SKM-1 (cell line): ENCODE results near the gene ZEB2.

Source experiments
- DNase-seq: peaks from one replicate; lab custom pipeline; 2025; ENCODE audit not compliant: unreplicated experiment; lab: John Stamatoyannopoulos, UW

The ZEB2 gene

GRCh38 chr2:144529841-144530240, 9.9 kb upstream of the ZEB2 start:
- no peak for DNase-seq

- DNase-seq = no peak
Measured at GRCh38 chr2:144528108-144528507, 8.2 kb upstream of the ZEB2 start.

GRCh38 chr2:144526831-144527230, 6.9 kb upstream of the ZEB2 start:
- no peak for DNase-seq

GRCh38 chr2:144524118-144525009, 4.4 kb upstream of the ZEB2 start:
- DNase-seq = no peak

GRCh38 chr2:144523596-144524117, 3.7 kb upstream of the ZEB2 start:
- DNase-seq = no peak

- DNase-seq = no peak
Measured at GRCh38 chr2:144522897-144523595, 3.1 kb upstream of the ZEB2 start.

- no peak for DNase-seq
Measured at GRCh38 chr2:144522176-144522896, 2.4 kb upstream of the ZEB2 start.

GRCh38 chr2:144521686-144522085, 1.8 kb upstream of the ZEB2 start:
- peak; percentile 58 for DNase-seq

GRCh38 chr2:144520756-144521487, 1.0 kb upstream of the ZEB2 start:
- no peak for DNase-seq

- no peak for DNase-seq
Measured at GRCh38 chr2:144519597-144519933, 354 bp downstream of the ZEB2 start.

GRCh38 chr2:144518748-144519596, 947 bp downstream of the ZEB2 start:
- no peak for DNase-seq

- no peak for DNase-seq
Measured at GRCh38 chr2:144517866-144518747, 1.8 kb downstream of the ZEB2 start.

- DNase-seq = no peak
Measured at GRCh38 chr2:144516981-144517865, 2.7 kb downstream of the ZEB2 start.

GRCh38 chr2:144516411-144516980, 3.4 kb downstream of the ZEB2 start:
- DNase-seq = no peak

GRCh38 chr2:144515696-144516410, 4.1 kb downstream of the ZEB2 start:
- peak; percentile 38 for DNase-seq

GRCh38 chr2:144515099-144515695, 4.7 kb downstream of the ZEB2 start:
- DNase-seq = no peak
